ENCODE data around the gene TFIP11. TPM values are rescaled to one million over a fixed set of nuclear protein-coding genes. Genes with fewer than 3 reads are reported as not detected.

TFIP11 gene
- total and polyA plus RNA-seq, 2 of the 8 experiments (the other 6 are each of a cell fraction or from before 2014, with no cell fraction given) = 18.1 to 28.3 TPM

DNA sequence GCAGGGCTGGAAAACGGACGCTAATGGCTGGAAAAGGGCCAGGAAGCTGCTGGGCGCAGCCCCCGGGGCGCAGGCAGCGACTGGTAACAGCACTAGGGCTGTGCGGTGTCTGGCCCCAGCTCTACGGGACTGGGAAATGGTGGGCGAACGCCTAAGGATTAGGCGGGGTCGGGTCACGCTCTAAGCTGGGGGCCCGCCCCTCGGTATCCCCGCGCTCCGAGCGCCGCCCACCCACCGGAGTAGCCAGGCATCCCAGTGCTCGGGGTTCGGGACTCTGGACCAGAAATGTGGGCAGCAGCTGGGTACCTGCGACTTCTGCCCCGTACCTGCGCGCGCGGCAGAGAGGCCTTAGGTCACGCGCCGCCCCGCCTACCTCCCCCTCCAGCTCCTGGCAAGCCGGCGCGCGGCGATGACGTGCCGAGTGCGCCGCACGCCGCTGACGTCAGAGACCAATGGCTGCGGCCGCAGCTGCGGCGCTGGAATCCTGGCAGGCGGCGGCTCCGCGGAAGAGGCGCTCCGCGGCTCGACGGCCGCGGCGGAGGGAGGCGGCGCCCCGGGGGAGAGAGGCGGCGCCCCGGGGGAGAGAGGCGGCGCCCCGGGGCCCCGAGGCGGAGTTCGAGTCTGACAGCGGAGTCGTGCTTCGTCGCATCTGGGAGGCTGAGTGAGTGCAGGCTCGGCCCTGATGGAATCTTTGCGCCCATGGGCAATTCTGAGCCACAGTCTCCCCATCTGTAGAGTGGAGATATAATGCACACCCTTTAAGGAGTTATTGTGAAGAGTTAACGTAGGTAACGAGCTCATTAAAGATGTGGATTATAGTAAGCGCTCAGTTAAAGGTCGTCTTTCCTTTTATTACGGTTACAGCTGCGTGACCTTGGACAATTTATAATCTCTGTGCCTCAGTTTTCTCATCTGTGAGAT is 28.6 kb downstream of the TFIP11 start, which contains the start of the genes HPS4 and SRRD (continued):
- TF ChIP-seq RAD21 (IDR thresholded peaks at IDR 0.05 in 1 of 2, conservative IDR thresholded peaks at IDR 0.05 in 1 of 2; ENCODE audit: low read depth in 2 of 2, low read length in 2 of 2) (no peak), SP4 (IDR thresholded peaks at IDR 0.05; ENCODE audit: low read length) (no peak), SIN3A (conservative IDR thresholded peaks at IDR 0.05 in 1 of 2, IDR thresholded peaks at IDR 0.05 in 1 of 2; ENCODE audit: low read depth in 1 of 2, low read length in 2 of 2) (peak; percentile 85 to 93; a peak in 3 of 4 replicates), KDM4A (IDR thresholded peaks at IDR 0.05; ENCODE audit: low read depth, low read length, severe bottlenecking) (peak; percentile 100), RBBP5 (IDR thresholded peaks at IDR 0.05; ENCODE audit: borderline replicate concordance, low read depth, low read length) (peak; percentile 97), JUN (IDR thresholded peaks at IDR 0.05; ENCODE audit: low read depth, low read length) (no peak), KDM5A (IDR thresholded peaks at IDR 0.05; ENCODE audit: low read length) (peak; percentile 89), TBP (IDR thresholded peaks at IDR 0.05; ENCODE audit: low read depth, low read length) (peak; percentile 84; the same call in 1 of the 2 replicates), RFX5 (IDR thresholded peaks at IDR 0.05; ENCODE audit: borderline replicate concordance, low read depth, low read length) (no peak), CBX5 (IDR thresholded peaks at IDR 0.05; ENCODE audit: low read depth, low read length) (no peak), SP1 (IDR thresholded peaks at IDR 0.05; ENCODE audit: low read depth, low read length) (peak; percentile 59; the same call in 1 of the 2 replicates), YY1 (IDR thresholded peaks at IDR 0.05; ENCODE audit: low read depth, low read length) (peak; percentile 96)
- TF ChIP-seq, protein P1, sequence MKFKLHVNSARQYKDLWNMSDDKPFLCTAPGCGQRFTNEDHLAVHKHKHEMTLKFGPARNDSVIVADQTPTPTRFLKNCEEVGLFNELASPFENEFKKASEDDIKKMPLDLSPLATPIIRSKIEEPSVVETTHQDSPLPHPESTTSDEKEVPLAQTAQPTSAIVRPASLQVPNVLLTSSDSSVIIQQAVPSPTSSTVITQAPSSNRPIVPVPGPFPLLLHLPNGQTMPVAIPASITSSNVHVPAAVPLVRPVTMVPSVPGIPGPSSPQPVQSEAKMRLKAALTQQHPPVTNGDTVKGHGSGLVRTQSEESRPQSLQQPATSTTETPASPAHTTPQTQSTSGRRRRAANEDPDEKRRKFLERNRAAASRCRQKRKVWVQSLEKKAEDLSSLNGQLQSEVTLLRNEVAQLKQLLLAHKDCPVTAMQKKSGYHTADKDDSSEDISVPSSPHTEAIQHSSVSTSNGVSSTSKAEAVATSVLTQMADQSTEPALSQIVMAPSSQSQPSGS (IDR thresholded peaks at IDR 0.05; ENCODE audit: low read length) = peak; percentile 63; the same call in 1 of the 2 replicates
- TF ChIP-seq, protein P2, sequence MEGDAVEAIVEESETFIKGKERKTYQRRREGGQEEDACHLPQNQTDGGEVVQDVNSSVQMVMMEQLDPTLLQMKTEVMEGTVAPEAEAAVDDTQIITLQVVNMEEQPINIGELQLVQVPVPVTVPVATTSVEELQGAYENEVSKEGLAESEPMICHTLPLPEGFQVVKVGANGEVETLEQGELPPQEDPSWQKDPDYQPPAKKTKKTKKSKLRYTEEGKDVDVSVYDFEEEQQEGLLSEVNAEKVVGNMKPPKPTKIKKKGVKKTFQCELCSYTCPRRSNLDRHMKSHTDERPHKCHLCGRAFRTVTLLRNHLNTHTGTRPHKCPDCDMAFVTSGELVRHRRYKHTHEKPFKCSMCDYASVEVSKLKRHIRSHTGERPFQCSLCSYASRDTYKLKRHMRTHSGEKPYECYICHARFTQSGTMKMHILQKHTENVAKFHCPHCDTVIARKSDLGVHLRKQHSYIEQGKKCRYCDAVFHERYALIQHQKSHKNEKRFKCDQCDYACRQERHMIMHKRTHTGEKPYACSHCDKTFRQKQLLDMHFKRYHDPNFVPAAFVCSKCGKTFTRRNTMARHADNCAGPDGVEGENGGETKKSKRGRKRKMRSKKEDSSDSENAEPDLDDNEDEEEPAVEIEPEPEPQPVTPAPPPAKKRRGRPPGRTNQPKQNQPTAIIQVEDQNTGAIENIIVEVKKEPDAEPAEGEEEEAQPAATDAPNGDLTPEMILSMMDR (IDR thresholded peaks at IDR 0.05; ENCODE audit: control extremely low read depth in 1 of 3, insufficient read depth in 1 of 3, low read depth in 1 of 3, low read length in 3 of 3) = no peak
- TF ChIP-seq, protein P3, sequence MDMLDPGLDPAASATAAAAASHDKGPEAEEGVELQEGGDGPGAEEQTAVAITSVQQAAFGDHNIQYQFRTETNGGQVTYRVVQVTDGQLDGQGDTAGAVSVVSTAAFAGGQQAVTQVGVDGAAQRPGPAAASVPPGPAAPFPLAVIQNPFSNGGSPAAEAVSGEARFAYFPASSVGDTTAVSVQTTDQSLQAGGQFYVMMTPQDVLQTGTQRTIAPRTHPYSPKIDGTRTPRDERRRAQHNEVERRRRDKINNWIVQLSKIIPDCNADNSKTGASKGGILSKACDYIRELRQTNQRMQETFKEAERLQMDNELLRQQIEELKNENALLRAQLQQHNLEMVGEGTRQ (IDR thresholded peaks at IDR 0.05; ENCODE audit: low read length) = peak; percentile 80
- TF ChIP-seq, protein P4, sequence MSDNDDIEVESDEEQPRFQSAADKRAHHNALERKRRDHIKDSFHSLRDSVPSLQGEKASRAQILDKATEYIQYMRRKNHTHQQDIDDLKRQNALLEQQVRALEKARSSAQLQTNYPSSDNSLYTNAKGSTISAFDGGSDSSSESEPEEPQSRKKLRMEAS (IDR thresholded peaks at IDR 0.05) = peak; percentile 87
